Keratinocyte (primary cell): ENCODE results near the gene MYT1. TPM values are rescaled to one million over a fixed set of nuclear protein-coding genes. Genes with fewer than 3 reads are reported as not detected.

Source experiments
- DNase-seq: peaks from one replicate; pipeline ENCODE4 v3.0.0-alpha.2; 2011; ENCODE audit warnings: low read depth, missing footprints, low spot score
- FAIRE-seq: peaks from 2 replicates; lab custom pipeline; 2011; peaks lifted over from hg19 to GRCh38; lab: Jason Lieb, UNC
- H2AFZ ChIP-seq: 2 replicates; pipeline ENCODE4 v1.6.0; 2012; ENCODE audit warnings: low read length, control low read depth, inconsistent platforms; ENCODE audit not compliant: control insufficient read depth
- H3K27ac ChIP-seq: 2 replicates; pipeline ENCODE4 v1.5.1; 2011; ENCODE audit warnings: low read length; ENCODE audit not compliant: control insufficient read depth, insufficient read depth
- H3K27me3 ChIP-seq: 3 replicates; pipeline ENCODE4 v1.6.0; 2011; ENCODE audit warnings: low read length; ENCODE audit not compliant: control insufficient read depth, insufficient read depth; ENCODE audit errors: extremely low read depth
- H3K36me3 ChIP-seq, 2 experiments: 2 replicates in 1 of 2; 3 replicates in 1 of 2; pipeline ENCODE4 v1.5.1; 2011; ENCODE audit warnings: low read length in 2 of 2, mild to moderate bottlenecking in 1 of 2; ENCODE audit not compliant: control insufficient read depth in 2 of 2, insufficient read depth in 2 of 2; ENCODE audit errors: extremely low read depth in 1 of 2
- H3K4me1 ChIP-seq: 3 replicates; pipeline ENCODE4 v1.5.1; 2011; ENCODE audit warnings: low read length; ENCODE audit not compliant: control insufficient read depth, insufficient read depth; ENCODE audit errors: extremely low read depth
- H3K4me2 ChIP-seq: 3 replicates; pipeline ENCODE4 v1.6.0; 2011; ENCODE audit warnings: low read depth, low read length; ENCODE audit not compliant: control insufficient read depth, insufficient read depth; ENCODE audit errors: extremely low read depth
- H3K4me3 ChIP-seq, 3 experiments: fragments of 200-600 bp in 1 of 3; sonication (generic) in 1 of 3; 2 replicates in 2 of 3; 3 replicates in 1 of 3; pipeline ENCODE4 v1.5.1; 2011 to 2016; ENCODE audit warnings: low read length in 3 of 3, mild to moderate bottlenecking in 3 of 3, control low read depth in 2 of 3, inconsistent platforms in 1 of 3, low read depth in 1 of 3, mixed read lengths in 1 of 3, mixed run types in 1 of 3, moderate library complexity in 1 of 3; ENCODE audit not compliant: control insufficient read depth in 2 of 3, insufficient read depth in 2 of 3; ENCODE audit errors: extremely low read depth in 1 of 3
- H3K79me2 ChIP-seq: 2 replicates; pipeline ENCODE4 v1.6.0; 2012; ENCODE audit warnings: low read length; ENCODE audit not compliant: control insufficient read depth, insufficient read depth
- H3K9ac ChIP-seq: 3 replicates; pipeline ENCODE4 v1.6.0; 2011; ENCODE audit warnings: low read length; ENCODE audit not compliant: control insufficient read depth, insufficient read depth; ENCODE audit errors: extremely low read depth
- H3K9me1 ChIP-seq: 3 replicates; pipeline ENCODE4 v1.6.0; 2011; ENCODE audit warnings: low read length; ENCODE audit not compliant: control insufficient read depth, insufficient read depth; ENCODE audit errors: extremely low read depth
- H3K9me3 ChIP-seq: 2 replicates; pipeline ENCODE4 v1.5.1; 2012; ENCODE audit warnings: low read depth, low read length; ENCODE audit not compliant: control insufficient read depth
- H4K20me1 ChIP-seq: 3 replicates; pipeline ENCODE4 v1.6.0; 2011; ENCODE audit warnings: low read length; ENCODE audit not compliant: control insufficient read depth, insufficient read depth; ENCODE audit errors: extremely low read depth
- EZH2 ChIP-seq: IDR thresholded peaks from one replicate; pipeline ENCODE4 v1.6.1; 2012; ENCODE audit warnings: inconsistent platforms, mild to moderate bottlenecking, low read length, moderate library complexity
- dilution Hi-C: fragments of 300-500 bp; cut with MboI; formaldehyde crosslinking; loops from one replicate; pipeline ENCODE4 v1.7.0; 2020; ENCODE audit warnings: low sequenced_read_pairs; ENCODE audit not compliant: extremely low pct_ligation_motif_present
- polyA plus RNA-seq, 5 experiments: library from polyadenylated mRNA; depleted of rRNA in 3 of 5; stranded (reverse) in 3 of 5; stranded (forward) in 1 of 5; unstranded in 1 of 5; fragments of >200 nt; gene quantifications; 1 replicate in 1 of 5; 2 replicates in 3 of 5; 3 replicates in 1 of 5; pipeline versions ENCODE4 v1.2.1 to v1.2.3, GENCODE V29; 2011 to 2012; ENCODE audit warnings: missing spikeins in 2 of 5, low read depth in 1 of 5, low replicate concordance in 1 of 5
- TF ChIP-seq, protein P1 (sequence below), 3 experiments: IDR thresholded peaks in 1 of 3; conservative IDR thresholded peaks in 1 of 3; optimal IDR thresholded peaks in 1 of 3; 2 replicates in 2 of 3; 3 replicates in 1 of 3; pipeline versions ENCODE3 to v1.5.1; 2011; ENCODE audit warnings: low read length in 3 of 3, mild to moderate bottlenecking in 3 of 3, moderate library complexity in 2 of 3, control low read depth in 1 of 3, inconsistent platforms in 1 of 3; ENCODE audit not compliant: insufficient read depth in 2 of 3; ENCODE audit errors: extremely low read depth in 1 of 3

Gene MYT1
- polyA plus RNA-seq, 1 donor (not counting 4 experiments of a cell fraction or from before 2014, with no cell fraction given): not detected

- no peaks in the 10 kb centered on the region for H3K36me3 ChIP-seq
- TF ChIP-seq, protein P1, sequence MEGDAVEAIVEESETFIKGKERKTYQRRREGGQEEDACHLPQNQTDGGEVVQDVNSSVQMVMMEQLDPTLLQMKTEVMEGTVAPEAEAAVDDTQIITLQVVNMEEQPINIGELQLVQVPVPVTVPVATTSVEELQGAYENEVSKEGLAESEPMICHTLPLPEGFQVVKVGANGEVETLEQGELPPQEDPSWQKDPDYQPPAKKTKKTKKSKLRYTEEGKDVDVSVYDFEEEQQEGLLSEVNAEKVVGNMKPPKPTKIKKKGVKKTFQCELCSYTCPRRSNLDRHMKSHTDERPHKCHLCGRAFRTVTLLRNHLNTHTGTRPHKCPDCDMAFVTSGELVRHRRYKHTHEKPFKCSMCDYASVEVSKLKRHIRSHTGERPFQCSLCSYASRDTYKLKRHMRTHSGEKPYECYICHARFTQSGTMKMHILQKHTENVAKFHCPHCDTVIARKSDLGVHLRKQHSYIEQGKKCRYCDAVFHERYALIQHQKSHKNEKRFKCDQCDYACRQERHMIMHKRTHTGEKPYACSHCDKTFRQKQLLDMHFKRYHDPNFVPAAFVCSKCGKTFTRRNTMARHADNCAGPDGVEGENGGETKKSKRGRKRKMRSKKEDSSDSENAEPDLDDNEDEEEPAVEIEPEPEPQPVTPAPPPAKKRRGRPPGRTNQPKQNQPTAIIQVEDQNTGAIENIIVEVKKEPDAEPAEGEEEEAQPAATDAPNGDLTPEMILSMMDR (optimal IDR thresholded peaks at IDR 0.05 in 1 of 3, IDR thresholded peaks at IDR 0.05 in 1 of 3, conservative IDR thresholded peaks at IDR 0.05 in 1 of 3; ENCODE audit: extremely low read depth in 1 of 3, insufficient read depth in 2 of 3, low read length in 3 of 3): no peak
- no peak for TF ChIP-seq EZH2
- no peaks in the 10 kb centered on the region for H3K79me2 ChIP-seq
- no peak for FAIRE-seq
- no peak overlapping the region for H3K4me2 ChIP-seq
- H3K9me1 ChIP-seq: no peaks in the 10 kb centered on the region
- H3K4me1 ChIP-seq: peaks cover 28% of the 10 kb centered on the region
- H3K27me3 ChIP-seq: peaks cover 23% of the 10 kb centered on the region
- no peaks in the 10 kb centered on the region for H4K20me1 ChIP-seq
- no peak overlapping the region for H3K4me3 ChIP-seq
- dilution Hi-C loops: no loop called here
- no peak overlapping the region for H3K9ac ChIP-seq
- H2AFZ ChIP-seq: no peak overlapping the region
- H3K9me3 ChIP-seq: no peaks in the 10 kb centered on the region
- DNase-seq: no peak
- no peak overlapping the region for H3K27ac ChIP-seq
Measured at GRCh38 chr20:64225171-64225595, 60.9 kb downstream of the MYT1 start.

- TF ChIP-seq EZH2: no peak
- TF ChIP-seq, protein P1 (optimal IDR thresholded peaks at IDR 0.05 in 1 of 3, IDR thresholded peaks at IDR 0.05 in 1 of 3, conservative IDR thresholded peaks at IDR 0.05 in 1 of 3; ENCODE audit: extremely low read depth in 1 of 3, insufficient read depth in 2 of 3, low read length in 3 of 3): no peak
- dilution Hi-C loops: no loop called here
- H3K27ac ChIP-seq: no peak overlapping the region
- H3K4me1 ChIP-seq: peaks cover 28% of the 10 kb centered on the region
- no peak overlapping the region for H2AFZ ChIP-seq
- no peaks in the 10 kb centered on the region for H3K9me1 ChIP-seq
- no peak overlapping the region for H3K9ac ChIP-seq
- H3K4me3 ChIP-seq: no peak overlapping the region
- no peaks in the 10 kb centered on the region for H4K20me1 ChIP-seq
- H3K36me3 ChIP-seq: no peaks in the 10 kb centered on the region
- no peak overlapping the region for H3K4me2 ChIP-seq
- FAIRE-seq (no peak), DNase-seq (no peak)
- peaks cover 20% of the 10 kb centered on the region for H3K27me3 ChIP-seq
- no peaks in the 10 kb centered on the region for H3K9me3 ChIP-seq
- H3K79me2 ChIP-seq: no peaks in the 10 kb centered on the region
Measured at GRCh38 chr20:64225828-64226598, 61.8 kb downstream of the MYT1 start.
